Astrocyte of the cerebellum (primary cell): Measurements from ENCODE around the gene ALOX12.

Experiments used
- DNase-seq: peaks from one replicate; pipeline ENCODE4 v3.0.0-alpha.2; 2011; ENCODE audit warnings: low read depth
- H3K4me3 ChIP-seq: 2 replicates; pipeline ENCODE4 v1.5.1; 2011; ENCODE audit warnings: mild to moderate bottlenecking, low read depth, low read length, moderate library complexity
- in situ Hi-C: cut with HindIII; loops from 2 replicates; pipeline ENCODE4 v1.10.0; 2017; ENCODE audit warnings: low sequenced_read_pairs
- TF ChIP-seq, protein P1 (sequence below): IDR thresholded peaks from 2 replicates; pipeline ENCODE4 v1.5.1; 2012; ENCODE audit warnings: low read length, low read depth, moderate library complexity, mild to moderate bottlenecking; ENCODE audit errors: missing control alignments

Gene ALOX12

DNA sequence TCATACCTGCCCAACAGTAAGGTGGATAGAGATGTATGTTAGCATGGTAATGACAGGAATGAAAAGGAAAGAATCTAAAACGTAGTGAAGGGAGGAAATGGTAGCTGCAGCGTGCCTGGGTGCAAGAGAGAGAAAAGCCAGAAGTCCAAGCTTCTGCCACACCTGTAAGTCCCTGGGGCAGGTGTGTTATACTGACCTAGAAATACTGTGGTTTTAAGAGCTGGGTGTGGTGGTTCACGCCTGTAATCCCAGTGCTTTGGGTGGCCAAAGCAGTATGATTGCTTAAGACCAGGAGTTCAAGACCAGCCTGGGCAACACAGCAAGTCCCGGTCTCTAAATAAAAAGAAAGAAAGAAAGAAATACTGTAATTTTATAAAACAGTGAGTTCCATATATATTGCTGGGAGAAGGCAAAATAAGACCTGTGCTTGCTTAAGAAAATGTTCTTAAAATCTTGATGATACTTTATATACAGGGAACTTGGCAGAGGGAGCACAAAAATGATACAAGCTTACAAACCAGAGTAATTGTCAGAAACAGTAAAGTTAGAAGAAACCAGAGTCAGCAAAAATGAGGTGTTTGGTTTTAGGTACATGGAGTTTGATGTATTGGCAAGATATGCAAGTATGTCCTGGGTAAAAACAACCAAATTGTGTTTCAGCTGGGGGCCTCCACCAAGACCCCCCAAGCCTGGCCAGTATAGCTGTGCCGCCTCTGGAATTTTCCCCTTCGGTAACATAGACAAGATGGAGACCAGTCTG, 6.6 kb downstream of the ALOX12 start:
- DNase-seq = no peak
- H3K4me3 ChIP-seq = no peak overlapping the region
- in situ Hi-C loops = no loop called here
- TF ChIP-seq, protein P1, sequence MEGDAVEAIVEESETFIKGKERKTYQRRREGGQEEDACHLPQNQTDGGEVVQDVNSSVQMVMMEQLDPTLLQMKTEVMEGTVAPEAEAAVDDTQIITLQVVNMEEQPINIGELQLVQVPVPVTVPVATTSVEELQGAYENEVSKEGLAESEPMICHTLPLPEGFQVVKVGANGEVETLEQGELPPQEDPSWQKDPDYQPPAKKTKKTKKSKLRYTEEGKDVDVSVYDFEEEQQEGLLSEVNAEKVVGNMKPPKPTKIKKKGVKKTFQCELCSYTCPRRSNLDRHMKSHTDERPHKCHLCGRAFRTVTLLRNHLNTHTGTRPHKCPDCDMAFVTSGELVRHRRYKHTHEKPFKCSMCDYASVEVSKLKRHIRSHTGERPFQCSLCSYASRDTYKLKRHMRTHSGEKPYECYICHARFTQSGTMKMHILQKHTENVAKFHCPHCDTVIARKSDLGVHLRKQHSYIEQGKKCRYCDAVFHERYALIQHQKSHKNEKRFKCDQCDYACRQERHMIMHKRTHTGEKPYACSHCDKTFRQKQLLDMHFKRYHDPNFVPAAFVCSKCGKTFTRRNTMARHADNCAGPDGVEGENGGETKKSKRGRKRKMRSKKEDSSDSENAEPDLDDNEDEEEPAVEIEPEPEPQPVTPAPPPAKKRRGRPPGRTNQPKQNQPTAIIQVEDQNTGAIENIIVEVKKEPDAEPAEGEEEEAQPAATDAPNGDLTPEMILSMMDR = no peak

DNA sequence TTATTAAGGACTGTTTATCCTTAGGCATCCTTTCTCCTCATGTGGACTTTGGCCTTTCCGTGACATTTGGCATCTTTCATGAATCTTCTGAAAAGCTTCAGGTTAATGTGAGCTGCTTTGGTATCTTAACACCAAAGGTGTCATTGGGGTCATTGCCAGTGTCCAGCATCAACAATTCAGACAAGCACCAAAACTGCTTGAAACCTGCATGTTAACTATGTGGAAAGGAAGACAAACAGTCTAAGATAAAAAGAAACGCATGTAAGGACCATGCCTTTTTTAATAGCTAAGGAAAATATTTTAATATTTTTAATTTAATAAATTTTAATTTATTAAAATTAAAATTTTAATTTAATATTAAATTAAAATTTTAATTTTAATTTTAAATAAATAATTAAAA, 7.9 kb downstream of the ALOX12 start:
- no peak overlapping the region for H3K4me3 ChIP-seq
- TF ChIP-seq, protein P1 = no peak
- no peak for DNase-seq
- in situ Hi-C loops = no loop called here

DNA sequence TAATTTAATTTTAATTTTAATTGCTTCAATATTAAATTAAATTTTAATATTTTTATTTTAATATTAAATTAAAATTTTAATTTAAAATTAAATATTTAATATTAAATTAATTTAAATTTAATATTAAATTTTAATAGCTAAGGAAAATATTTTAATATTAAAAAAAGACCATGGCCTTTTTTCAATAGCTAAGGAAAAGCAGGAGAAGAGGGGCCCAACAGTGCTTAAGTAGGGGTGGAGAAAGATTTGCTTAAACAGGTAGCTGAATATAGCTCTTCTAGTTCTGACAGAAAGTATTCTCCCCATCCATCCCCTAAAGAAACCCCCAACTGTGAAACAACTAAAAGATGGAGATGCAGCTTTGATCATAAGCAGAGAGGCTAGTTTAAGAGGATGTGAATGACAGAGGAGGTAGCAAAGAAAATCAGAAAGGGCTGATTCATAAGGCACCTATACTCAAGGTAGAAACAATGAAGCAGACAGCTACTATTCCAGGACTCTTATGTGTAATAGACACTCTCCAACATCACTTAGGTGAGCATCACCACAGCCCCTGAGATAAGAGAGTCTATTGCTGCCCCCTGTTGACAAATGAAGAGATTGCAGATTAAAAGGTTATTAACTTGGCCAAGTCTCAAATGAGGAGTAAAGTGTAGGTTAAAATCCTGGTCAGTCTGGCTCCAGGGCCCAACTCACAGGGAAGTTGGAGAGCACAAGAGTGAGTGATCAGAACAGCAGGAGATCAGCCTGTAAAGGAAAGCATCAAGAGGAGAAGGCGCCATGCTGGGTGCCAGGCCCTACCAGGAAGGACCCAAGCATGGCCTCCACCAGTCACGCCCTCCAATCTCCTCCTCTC, 8.8 kb downstream of the ALOX12 start:
- no peak overlapping the region for H3K4me3 ChIP-seq
- TF ChIP-seq, protein P1 = peak; percentile 57
- in situ Hi-C loops = no loop called here
- DNase-seq = peak; percentile 31

DNA sequence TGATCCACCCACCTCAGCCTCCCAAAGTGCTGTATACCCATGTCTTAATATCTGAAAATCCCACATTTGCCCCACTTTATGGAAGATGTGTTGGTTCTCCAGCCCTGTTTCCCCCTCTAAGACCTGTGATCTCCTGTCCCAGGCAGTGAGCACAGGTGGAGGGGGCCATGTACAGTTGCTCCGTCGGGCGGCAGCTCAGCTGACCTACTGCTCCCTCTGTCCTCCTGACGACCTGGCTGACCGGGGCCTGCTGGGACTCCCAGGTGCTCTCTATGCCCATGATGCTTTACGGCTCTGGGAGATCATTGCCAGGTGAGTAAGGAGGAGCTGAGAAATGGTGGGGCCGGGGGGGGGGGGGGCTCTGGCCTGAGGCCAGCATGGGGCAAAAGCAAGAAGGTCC, 9.9 kb downstream of the ALOX12 start:
- in situ Hi-C loops = no loop called here
- TF ChIP-seq, protein P1 = no peak
- H3K4me3 ChIP-seq = no peak overlapping the region
- no peak for DNase-seq

DNA sequence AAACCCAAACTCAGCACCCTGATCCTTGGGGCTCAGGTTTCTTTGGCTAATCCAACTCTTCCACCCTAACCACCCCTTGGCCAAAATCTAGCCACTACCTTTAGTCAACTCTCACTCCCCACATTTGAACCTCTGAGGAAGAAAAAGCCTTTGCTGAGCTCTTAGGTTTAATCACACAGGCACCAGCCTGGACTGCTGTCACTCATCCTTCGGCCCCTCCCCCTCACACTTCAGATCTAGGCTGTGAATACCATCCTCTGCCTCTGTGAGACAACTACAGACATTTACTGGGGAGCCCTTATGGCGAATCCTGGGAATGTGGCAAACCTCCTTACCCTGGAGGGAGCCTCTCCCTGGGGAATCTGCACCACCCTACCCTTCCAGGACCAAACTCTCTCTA, 11.3 kb downstream of the ALOX12 start:
- TF ChIP-seq, protein P1 = no peak
- no peak overlapping the region for H3K4me3 ChIP-seq
- in situ Hi-C loops = no loop called here
- DNase-seq = no peak

DNA sequence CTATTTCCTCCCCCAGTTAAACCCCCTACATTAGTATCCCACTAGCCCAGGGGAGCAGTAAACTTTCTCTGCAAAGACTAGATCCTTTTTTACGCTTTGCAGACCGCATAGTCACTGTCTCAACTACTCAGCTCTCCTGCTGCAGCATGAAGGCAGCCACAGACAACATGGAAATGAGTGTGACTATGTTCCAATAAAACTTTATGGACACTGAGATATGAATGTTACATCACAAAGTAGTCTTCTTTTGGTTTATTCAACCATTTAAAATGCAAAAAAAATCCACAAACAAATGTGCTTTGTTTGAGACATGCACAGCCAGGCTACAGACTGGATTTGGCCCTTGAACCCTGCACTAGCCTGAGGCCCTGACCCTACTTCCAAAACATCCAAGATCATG, 14.7 kb downstream of the ALOX12 start:
- in situ Hi-C loops = no loop called here
- TF ChIP-seq, protein P1 = no peak
- DNase-seq = no peak
- no peak overlapping the region for H3K4me3 ChIP-seq
